GM19351 (cell line): ENCODE data around the gene LSG1.

Experiments used
- ATAC-seq: cut with Tn5 transposase; IDR thresholded peaks from one replicate; pipeline ENCODE4 v1.9.1; 2021; ENCODE audit warnings: mild to moderate bottlenecking, moderate library complexity; ENCODE audit not compliant: unreplicated experiment

Gene LSG1

GRCh38 chr3:194687638-194688199 is 15.7 kb upstream of the LSG1 start:
- ATAC-seq: peak; percentile 38

GRCh38 chr3:194686816-194687637 is 15.0 kb upstream of the LSG1 start:
- ATAC-seq: no peak

DNA sequence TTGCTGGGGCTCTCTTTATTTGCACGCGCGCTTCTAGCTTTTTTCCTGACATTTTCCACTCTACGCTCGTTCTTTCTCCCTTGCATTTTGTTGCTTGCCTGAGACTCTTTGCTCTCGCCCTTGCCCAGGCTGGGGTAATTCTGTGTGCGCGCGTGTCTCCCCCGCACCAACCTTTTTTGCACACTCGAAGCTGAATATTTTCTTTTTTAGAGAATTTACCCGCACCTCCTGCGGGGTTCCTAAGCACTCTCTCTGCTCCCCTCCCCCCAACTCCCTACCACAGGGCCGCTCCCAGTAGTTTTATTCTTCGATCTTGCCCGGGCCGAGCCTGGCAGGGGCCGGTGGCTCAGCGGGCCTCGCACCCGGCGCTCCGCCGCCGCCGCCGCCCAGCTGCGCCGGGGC is 14.4 kb upstream of the LSG1 start:
- no peak for ATAC-seq

DNA sequence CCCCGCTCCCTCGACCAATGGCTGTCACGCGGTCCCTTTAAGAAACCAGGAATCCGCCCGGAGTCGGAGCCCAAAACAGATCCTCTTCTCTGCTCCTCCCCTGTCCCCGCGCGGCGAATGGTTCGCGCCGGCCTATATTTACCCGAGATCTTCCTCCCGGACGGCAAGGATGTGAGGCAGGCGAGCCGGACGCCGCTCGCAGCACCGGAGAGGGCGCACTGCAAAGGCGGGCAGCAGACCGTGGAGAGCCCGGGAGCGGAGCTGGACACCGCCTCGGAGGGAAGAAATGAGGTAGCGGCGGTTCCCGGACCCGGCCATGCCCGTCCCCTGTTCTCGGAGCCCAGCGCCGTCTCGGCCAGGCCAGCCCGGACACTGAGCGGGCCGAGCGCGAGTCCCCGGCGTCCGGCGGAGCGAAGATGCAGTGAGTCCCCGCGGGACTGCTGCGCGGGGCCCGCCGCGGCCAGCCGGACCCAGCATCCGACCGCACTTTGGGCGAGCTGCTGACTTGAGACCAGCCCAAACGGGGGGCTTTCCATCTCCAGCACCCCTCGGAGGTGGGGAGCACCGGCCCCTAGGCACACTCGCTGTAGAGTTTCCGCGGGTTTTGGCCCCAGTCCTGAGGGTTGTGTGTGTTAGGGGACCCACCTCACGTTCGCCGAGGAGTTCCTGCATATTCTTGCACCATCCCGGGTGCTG is 13.9 kb upstream of the LSG1 start, which contains the start of gene FAM43A:
FAM43A (plus strand) TSS at position 166 of the 696 bp plus-strand sequence. CDS start 944 bp downstream, outside the sequence.
- ATAC-seq: peak; percentile 42

DNA sequence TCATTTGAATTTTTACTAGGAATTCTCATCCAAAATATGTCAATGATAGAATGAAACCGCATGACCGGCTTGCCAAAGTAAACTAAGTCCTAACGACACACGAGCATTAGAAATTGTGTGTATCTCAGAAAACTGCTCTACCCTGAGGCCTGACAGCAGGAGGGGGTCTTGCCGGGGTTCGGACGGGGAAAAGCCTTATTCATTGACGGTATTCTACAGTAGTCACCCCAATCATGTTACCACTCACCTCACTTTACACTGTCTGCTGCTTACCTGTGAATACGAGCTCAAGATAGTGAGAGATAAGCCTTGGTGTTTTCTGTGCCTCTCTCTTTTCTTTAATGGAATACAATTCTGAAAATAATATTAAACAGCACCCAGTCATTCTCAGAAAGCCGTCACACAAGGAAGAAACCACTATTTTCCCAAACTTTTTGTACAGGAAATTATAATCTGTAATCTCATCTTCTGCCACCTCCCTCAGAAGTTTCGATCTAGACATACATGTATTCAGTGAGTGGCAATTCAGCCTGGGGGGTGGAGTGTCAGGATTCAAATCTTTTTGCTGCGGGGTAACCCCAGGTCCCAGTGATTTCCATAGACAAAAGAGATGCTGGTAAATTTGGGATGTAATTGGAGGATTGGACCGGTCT is 13.2 kb upstream of the LSG1 start:
- peak; percentile 4 for ATAC-seq

DNA sequence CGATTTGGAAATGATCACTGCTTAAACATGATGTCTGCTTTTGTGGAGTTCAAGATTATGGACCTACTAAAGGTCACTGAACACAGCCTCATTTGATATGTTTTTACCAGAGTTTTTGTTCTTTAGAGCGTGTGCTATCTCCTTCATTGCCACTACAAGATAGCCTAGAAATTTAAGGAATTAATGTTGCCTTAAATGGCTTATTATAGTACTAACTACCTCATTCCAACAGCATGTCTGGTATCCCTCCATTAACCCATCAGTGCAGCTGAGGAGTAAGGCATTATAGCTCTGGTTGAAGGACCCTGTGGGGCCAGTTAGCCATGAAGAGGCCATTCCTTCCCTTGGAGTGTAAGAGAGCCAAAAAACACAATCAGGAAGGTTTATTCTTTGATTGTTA is 11.4 kb upstream of the LSG1 start:
- no peak for ATAC-seq

DNA sequence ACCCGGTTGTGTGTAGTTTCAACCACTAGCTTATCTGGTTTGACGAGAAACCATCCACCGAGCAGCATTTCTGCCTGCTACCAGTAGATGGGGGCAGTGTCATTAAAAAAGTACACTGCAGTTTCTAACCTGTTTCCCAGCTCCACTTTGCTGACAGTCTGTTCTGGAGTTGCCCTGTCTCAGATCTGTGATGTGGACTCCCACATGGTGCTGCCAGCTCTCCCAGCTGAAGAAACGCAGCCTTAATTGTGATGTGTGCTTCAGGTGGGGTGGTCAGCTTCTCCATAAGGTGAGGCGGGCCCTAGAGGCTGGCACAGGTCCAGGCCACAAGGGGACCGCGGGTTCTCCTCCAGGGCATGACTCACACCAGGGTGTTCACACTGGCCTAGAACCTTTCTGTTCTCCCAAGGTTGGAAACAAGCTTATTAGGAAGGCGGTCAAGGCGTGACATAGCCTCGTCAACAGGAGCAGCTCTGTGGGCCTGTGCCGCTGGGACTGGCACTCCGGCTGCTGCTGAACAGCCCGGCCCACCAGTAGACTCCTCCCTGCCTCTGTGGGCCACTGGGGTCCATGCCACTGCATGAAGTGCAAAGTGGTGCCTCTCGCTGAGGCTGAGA is 10.8 kb upstream of the LSG1 start:
- peak; percentile 50 for ATAC-seq

GRCh38 chr3:194682189-194682693 is 10.2 kb upstream of the LSG1 start:
- no peak for ATAC-seq

GRCh38 chr3:194680888-194681615 is 9.1 kb upstream of the LSG1 start:
- no peak for ATAC-seq

DNA sequence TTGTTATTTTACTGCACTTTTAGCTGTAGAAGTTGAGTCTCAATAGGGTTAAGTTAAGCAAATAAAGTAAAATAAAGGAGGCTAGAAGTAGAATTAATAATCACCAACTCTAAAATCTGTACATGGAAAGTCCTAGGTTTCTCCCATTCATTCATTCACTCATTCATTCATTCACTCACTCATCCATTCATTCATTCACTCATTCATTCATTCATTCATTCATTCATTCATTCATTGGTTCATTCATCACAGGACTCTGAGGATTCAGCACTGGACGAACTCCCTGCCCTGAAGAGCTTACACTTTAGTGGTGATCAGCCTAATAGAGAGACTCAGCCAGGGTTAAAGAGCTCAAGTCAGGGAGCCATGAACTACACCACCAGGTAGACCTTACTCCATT is 4.5 kb upstream of the LSG1 start:
- no peak for ATAC-seq

DNA sequence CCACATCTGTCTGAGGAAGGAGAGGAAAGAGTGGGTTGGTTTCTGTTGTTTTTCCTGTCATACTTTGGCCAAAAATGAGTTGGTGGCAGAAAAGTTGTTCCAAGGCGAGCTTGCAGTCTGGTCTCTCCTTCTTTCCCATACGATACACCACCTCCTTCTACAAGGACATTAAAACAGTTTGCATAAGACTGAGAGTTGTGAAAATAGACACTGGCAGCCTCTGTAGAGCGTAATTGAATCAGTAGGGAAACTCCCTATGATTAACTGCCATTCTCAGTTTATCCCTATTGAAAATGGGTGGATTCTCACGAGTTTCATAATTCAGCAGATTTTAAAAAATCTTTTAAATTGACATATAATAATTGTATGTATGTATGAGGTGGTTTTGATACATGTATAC is 3.7 kb upstream of the LSG1 start:
- ATAC-seq: no peak

GRCh38 chr3:194675081-194675640 is 3.2 kb upstream of the LSG1 start:
- ATAC-seq: no peak

GRCh38 chr3:194673761-194674160 is 1.8 kb upstream of the LSG1 start:
- no peak for ATAC-seq

- ATAC-seq: no peak
Measured at GRCh38 chr3:194672876-194673275, 885 bp upstream of the LSG1 start.

DNA sequence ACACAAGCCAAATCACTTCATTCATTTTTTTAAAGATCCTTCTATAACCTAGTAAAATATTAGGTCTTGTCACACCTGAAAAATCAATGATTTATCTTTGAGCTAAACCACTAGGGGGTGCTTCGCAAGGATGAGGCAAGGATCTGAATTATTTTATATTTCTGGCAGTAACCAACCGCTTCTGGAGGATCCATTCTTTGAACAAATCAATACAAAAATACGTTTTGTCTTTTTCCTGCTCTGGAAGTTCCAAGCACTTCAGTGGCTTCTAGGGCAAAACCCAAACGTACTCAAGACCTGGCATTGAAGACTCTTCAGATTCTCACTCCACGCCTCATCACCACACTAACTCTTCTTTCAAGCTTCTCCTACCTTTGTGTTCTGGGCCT is 486 bp downstream of the LSG1 start:
- no peak for ATAC-seq

- ATAC-seq: no peak
Measured at GRCh38 chr3:194667363-194667762, 4.6 kb downstream of the LSG1 start.

DNA sequence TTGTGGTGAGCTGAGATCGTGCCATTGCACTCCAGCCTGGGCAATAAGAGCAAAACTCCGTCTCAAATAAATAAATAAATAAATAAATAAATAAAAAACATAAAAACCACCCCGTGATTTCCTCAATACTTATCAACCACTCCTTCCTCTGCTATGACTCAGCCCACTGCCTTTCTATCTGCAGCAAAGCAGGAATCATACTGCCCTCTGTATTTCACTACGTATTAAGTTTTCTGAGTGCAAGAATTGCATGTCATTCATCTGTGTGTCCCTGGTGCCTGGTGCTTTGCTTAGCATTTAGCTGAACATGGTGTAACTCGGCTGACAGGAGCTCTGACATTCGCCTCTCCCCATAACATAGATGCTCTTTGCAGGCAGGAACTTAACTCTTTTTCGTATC is 7.1 kb downstream of the LSG1 start:
- no peak for ATAC-seq

- no peak for ATAC-seq
Measured at GRCh38 chr3:194661946-194662345, 10.0 kb downstream of the LSG1 start.

DNA sequence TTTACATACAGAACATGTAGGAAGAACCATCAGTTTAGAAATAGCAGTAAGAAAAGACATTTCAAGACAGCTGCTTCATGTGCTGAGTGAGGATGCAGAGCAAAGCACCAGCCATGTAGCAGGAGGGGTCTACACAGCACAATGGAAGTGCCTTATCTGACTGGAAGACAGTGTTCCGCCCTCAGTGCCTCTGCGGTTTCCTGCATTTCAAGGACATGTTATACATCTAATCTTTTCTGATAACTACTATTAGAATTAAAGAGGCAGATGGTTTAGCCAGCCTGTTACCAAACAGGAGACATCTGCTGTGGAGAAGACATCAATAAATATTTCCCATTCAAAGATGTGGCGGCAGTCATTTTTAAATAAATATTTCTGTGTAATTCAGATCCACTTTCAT is 10.6 kb downstream of the LSG1 start:
- ATAC-seq: no peak

- no peak for ATAC-seq
Measured at GRCh38 chr3:194659778-194660177, 12.2 kb downstream of the LSG1 start.
